Activated CD8-positive, alpha-beta memory T cell treated with anti-CD3 and anti-CD28 coated beads for 4 hours (primary cell): ENCODE data around the gene GFRA1.

Experiments
- DNase-seq, 2 donors: peaks; one replicate each; pipeline ENCODE4 v3.0.0-alpha.2; 2020; ENCODE audit warnings: low read depth in 2 of 2

GFRA1 gene

DNA sequence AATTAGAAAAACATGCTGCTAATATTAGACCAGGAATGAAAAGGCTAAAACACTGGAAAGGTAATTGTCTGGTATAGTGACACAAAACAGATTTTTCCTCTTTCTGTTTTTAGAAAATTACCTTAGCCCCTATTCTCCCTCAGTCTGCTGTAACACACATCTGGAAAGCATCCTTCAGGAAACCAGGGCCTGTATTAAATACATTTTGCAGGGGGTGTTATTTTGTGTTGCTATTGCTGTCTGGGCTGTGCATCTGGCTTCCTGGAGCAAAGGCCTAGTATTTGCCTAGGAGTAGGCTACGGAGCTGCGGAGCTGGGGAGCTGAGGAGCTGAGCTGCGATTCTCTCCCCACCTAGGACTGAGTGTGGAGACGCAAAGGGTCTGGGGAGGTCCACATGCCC lies 169.3 kb downstream of the GFRA1 start:
- no peak for DNase-seq

DNA sequence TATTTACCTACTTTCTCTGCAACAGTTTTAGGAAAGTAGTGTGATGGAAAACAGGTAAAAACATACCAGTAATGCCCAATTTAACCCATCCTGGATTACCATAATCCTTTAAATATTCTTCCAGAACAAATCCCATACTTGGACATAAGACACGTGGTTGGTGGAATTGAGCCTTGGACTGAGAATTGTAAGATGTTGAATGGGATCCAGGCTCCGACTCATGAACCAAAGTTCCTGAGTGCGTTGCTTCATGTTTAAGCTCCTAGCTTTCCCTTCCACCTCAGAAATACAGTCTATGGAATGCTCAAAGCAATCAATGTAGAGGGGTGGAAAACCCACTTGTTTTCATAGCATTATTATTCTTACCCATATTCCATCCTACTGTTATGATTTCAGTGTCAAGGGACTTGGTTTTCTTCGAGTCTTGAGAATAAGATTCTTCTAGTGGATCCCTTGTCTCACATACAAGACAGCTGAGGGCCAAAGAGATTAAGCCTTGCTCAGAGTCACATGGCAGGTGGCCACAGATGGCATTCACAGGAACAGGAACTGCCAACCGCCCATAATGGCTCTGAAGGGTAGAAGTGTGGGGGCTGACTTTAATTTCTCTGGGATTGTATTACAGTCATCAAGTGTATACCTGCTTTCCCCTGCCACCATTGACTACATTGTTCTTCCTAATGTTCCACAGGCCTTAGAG lies 171.2 kb downstream of the GFRA1 start:
- no peak for DNase-seq

DNA sequence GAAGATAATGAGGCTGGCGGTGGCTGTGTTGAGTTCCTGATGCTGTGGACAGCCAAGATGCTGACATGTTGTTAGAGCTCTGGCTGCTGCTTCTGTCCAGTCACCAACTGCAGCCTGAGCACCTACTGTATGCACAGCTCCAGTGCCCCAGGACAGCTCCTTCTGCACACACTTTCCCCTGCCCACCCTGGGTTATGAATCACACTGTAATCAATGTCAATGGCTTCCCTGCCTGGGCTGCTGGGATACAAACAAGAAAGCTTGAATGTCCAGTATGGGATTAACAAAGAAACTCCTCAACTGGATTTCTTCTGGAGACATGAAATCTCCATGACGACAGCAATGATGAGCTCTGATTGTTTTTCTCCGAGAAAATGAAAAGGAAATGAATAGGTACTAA lies 172.0 kb downstream of the GFRA1 start:
- DNase-seq, result no peak

DNA sequence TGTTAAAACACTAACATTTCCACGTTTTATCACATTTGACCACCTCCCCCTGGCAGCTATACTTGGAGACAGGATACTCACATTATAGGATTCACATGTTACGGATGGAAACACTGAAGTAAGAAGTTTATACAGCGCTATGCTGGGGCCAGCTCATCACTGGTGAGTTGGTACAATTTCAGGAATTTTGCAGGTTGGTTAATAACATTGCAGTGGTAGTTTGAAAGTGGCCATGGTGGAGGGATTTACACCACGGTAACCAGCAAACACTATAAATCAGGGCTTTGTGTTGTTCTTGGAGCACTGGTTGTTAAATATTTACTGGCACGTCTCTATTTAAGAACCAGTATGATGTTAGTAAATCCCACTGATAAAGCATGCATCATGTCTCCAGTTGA lies 174.0 kb downstream of the GFRA1 start:
- DNase-seq, result no peak

DNA sequence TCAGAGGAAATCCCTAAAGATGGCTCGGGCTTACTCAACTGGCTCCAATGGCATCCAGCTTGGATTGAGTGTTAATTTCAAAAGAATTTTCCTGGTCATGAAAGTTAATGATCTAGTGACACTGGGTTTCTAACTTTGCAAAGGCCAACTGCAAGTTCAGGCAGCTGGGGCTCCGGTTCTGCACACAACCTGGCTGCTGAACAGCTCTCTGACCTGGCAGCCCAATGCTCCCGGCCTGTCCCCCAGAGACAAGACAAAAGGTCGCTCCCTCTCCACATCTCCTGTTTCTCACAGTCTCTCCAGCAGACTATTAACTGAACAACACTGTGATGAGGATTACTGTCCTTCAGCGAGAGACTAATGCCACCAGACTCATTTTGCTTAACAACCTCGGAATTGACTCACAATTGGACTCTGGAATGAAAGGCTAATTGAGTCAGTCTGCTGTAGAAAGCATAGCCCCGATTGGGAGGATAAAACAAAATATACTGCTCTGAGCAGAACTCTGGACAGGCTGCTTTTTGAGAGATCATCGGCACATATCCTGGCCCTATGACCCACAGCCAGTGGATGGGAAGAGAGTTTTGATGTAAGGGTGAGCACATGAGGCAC lies 174.5 kb downstream of the GFRA1 start:
- DNase-seq, result no peak

DNA sequence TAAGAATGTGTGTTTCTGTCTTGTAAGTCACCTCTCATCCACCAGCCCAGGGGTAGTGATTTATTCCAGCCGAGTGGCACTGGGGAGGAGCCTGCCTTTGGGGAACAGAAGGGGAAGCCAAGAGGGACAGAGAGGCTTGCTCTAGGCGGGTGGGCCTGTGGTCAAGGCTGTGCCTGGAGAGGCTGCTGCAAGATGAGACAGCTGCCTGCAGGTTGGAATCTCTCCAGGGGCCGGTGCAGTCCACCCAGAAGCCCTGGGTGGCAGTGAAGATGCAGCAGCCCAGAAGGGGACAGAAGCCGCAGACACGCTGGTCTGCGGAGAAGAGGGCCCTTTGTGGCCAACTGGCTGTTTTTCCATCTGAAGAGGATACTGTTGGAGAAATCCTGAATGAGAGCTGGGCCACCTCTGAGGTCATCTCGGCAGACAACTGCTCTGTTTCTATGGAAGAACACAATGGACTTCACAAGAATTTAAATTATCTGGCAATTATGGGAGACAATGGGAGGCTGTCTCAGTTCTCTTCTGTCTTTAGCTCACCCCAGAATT lies 175.7 kb downstream of the GFRA1 start:
- DNase-seq, result no peak

DNA sequence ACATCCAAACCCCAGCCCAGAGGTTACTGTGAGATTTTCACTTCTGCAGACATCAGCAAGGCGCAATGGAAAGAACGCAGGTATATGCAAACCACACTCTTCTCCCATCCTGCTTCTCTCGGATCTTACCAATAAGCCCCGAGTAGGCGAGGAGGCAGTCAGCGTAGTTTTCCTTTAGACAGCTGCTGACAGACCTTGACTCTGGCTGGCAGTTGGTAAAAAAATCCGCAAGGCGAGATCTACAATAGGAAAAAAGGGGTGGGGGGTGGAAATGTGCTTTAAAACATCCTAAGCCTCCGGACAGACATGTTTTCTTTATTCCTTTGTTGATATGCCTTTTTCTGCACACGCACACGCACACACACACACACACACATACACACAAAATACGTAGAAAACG lies 176.5 kb downstream of the GFRA1 start:
- DNase-seq, result no peak

DNA sequence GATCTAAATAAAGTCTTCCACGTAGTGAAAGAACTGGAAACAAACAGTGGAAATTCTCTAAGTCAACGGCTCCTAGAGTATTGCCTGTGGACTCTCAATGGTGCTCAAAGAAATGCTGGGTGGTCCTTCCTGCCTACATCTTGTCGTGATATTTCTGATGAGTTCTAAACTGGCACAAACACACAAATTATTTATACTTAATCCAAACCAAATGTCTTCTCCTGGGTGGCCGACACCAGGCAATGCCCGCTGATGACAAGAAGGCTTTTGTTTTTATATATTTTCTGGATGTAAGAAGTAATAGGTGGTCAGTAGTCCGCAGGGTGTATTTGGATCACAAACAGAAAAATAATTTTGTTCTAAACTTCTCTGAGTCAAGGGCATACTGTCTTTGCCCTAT lies 178.7 kb downstream of the GFRA1 start:
- no peak for DNase-seq

DNA sequence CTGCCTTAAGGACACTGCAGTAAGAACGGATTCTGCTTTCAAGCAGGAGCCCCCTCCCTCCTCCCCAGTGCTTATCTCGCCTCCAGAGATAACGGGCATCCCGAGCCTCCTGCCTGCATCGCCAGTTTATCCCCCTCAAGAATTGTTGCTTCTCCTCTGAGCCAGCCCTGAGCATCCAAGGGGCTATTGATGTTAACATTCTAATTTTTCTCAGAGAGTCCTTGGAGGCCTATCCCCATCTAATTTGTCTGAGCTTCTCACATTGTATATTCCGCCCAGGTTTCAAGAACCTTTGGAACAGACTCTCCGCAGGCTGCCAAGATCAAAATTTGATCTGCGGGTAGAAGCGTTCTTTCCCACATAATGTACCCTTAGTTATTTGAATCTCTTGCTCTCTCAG lies 180.0 kb downstream of the GFRA1 start:
- DNase-seq, result no peak

DNA sequence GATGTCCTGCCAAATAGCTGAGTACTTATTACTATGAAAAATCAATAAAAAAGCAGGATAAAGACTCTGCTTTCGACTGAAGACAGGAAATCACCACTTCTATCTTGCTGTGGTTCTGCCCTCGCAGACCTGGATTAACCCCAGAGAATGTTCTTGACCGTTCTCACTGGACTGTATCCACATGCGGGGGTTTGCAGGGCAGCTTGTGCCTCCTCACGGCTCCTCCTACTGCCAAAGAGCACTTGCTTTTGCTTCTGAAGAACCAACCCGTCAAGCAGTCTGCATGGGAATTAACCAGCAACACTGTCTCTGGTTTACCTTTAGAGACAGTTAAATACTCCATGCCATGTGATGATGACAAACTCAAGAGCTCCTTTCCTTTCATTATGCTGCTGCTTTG lies 184.0 kb downstream of the GFRA1 start:
- no peak for DNase-seq

DNA sequence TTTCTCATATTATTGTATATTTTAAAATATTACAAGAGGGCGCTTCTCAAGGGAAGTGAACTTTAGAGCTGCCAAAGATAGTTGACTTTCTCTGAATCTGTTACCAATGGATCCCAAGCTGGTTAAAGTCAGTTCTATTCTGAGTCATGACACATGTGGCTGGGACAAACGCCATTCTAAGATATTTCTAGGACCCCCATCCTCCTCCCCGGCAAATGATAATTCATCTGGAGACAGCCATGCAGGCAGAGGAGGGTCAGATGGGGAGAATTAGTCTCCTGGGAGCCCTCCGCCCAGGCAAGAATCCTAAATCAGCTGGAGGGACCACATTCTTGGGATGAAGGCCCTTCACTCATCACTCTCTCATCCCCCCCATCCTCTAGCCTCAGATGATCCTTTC lies 187.7 kb downstream of the GFRA1 start:
- DNase-seq, result no peak

DNA sequence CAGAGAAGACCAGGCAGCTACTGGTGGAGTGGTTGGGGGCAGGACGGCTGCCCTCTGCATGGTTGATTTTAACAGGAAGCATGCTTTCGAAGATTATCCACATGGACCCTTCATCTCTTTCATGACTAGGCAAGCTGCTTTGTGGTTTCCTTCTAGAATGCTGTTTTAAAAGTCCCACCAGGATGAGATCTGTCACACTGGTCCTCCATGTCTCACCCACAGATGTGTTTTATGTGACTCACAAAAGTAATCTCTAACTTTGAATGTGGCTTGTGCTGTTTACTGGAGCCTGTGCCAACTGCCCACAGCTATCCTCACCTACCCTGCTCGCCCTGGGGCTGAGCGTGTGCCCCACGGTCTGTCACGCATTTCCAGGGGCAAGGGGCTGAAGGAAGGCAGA lies 188.8 kb downstream of the GFRA1 start:
- DNase-seq, result no peak

DNA sequence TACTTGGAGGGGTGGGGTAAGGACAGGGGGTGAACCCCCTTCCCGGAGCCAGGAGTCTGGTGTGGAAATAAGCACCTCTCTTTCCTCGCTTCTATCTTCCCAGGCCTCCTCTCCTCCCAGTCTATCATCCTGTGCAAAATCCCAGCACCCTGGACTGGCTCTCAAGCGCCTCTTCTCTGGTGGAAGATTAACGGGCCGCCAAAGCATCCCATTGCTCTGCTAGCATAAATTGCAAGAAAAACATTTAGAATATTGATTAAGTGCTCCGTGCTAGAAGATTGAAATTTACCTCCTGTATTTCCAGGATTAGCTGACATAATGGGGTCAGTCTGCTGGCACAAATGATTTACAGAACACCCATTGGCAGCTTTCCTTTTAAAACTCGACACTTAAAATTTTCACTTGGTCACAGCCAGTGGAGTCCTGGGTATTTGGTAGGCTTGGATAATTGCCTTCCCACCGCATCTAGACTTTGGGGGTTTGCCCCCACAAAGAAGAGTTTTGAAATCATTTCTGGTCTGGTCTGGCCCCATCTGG lies 189.7 kb downstream of the GFRA1 start:
- no peak for DNase-seq

DNA sequence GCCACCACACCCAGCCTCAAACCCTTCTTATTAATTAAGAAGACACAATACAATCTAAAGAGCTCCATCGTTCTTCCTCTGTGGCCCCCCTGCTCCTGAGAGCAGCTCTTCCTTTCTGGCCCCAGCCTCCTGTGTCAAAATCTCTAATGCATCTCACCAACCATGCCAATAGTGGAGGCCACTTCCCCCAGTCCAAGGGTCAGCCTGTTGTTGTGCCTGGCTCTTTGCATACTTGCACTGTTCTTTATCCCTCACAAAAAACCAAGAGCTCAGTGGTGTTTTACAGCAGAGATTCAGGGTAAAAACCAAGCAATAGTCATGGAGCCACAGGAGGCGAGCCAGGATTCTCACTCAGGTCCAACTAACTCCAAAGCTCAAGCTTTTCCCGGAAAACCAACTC lies 190.2 kb downstream of the GFRA1 start:
- no peak for DNase-seq

DNA sequence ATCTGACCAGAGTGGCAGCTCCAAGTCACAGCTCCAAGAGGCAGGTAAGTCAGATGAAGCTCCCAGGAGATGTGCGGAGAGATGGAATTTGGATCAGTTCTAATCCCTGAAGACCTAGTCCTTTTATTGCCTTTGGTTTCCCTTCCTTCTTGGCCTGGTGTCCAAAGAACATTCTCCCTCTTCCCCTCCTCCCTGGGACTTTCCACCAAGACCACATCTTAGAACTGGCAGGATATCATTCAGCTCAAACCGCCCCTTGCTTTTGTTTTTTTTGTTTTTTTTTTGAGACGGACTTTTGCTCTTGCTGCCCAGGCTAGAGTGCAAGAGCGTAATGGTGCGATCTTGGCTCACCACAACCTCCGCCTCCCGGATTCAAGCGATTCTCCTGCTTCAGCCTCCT lies 190.8 kb downstream of the GFRA1 start:
- DNase-seq, result no peak

DNA sequence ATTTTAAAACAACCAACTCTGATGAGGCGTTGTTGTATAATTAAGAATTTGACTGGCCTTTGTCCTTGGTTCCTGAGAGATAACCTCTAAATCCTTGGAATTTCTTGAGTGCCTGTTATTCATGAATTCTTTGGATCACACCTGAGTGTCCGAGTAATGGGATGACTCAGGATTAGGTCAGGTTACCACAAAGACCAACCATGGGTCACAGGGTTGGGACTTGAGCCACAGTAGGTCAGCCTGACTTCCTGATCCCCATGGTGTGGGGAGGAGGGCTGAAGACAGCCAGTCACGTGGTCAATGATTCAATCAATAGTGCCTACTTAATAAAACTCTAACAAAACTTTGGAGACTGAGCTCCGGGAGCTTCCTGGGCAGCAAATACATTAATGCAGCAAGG lies 192.5 kb downstream of the GFRA1 start:
- DNase-seq, result no peak

DNA sequence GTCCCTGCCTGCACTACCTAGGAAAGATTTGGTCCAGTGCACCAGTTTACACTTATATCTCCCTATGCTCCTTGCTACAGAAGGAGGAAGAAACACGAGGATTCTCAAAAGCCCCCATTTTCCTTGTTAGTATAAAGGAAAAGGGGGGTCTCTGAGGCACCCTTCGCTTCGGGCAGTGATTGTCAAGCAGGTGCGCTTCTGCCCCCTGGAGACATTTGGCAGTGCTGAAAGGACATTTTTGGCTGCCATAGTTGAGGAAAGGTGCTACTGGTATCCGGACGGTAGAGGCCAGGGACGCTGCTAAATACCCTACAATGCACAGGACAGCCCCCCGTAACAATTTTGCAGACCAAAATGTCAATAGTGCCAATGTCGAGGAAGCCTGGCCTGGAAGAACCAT lies 193.7 kb downstream of the GFRA1 start:
- DNase-seq, result no peak

DNA sequence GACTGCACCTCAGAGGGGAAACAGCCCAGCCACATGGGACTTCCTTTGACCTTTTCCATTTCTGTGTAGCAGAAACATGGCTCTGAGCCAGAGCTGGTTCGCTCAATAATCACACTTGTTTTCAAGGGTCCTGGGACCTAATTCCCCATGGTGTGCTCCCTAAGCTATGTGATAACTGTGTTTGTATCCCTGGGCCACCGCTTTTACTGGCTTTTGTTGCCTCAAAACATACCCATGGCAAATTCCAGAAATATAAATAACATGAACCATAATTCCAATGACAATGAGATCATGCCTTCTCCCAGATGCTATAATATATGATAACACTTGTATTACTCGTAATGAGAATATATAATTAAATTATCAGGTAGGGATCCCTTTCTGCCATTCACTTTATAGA lies 196.4 kb downstream of the GFRA1 start:
- no peak for DNase-seq

DNA sequence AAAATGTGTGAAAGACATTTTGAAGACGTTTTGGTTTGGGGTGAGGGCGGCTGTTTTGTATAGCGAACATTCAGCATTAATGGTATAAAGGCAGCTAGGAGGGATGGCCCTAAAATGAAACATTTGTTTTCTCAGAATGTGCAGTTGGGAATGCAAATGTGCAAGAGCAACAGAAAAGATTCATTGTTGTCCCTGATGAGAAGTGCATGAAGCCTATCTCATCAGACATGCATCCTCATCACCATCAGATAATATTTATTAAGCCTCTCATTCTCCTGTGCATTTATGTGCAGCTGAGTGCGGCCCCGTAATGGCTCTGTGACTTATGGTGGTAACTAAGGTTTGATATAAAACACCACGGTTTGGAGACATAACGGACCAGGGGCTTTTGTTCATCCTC lies 199.5 kb downstream of the GFRA1 start:
- DNase-seq, result no peak

DNA sequence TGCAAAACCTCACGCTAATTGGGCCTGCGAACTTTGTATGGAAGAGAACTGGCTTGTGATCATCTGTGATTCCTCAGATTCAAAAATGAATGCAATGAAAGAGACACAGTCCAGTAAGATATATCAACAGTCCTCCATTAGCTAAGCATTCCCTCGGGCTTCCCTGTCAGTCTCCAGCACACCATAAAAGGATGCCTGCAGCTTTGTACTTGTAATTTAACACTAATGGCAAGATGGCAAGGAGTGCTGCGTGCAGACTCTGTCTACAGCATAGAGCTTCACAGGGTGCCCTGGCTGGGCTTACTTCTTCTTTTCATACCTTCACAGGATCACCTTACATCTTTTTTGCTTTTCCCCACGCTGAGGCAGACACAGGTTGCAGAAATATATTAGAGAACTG lies 200.0 kb downstream of the GFRA1 start:
- DNase-seq, result no peak

DNA sequence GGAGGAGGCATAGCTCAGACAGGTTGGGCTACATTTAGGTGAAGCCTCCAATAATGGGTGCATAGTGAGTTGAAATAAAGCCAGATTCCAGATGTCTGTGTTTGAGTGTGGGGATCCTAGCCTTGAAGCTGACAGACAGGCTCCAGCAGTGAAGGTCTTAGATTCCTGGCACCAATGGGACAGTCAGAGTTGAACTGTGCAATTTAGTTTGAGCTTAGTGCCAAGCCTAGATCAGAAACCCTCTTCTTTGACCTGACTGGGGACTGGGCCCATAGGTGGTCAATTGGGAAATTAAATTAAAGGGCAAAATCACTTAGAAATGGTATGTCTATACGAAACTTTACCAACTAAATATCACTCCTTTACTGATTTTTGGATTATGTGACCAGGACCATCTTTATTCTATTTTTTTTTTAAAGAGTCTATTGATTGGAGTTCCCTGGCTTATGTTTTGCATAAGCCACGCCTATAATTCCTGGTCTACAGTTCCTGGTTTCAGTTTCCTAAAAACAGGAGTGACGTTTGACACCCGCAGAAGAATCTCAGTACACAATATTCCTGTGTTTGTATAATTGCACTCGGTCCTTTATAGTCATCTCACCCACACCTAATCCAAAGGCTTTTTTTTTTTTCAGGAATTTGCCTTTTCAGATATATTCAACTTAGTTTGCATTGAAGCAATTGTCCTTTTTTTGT lies 201.4 kb downstream of the GFRA1 start:
- no peak for DNase-seq

DNA sequence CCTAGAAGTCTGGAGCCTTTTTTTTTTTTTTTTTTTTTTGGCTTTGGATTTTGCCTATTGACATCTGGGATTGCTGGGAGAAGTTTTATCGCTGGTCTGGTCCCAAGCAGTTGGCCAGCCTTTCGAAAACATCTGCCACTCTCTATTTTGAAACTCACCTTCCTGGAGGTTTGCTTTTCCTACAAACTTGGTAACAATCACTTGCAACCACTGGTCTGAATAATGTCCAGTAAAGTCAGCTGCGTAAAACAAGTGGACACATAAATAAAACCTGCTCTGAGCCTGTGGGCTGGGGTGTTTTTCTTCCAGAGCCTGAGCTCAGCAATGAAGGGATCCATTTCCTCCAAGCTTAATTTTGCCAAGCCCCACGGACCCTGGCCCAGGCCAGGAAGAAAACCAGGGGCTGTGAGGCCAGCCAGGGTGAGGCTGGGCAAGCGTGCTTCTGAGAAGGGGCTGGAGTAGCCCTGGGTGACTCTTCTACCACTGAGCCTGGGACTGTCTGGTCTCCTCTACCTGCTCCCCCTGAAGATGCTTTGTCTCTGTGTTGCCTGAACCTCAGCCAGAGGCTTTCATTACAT lies 202.2 kb downstream of the GFRA1 start:
- no peak for DNase-seq

DNA sequence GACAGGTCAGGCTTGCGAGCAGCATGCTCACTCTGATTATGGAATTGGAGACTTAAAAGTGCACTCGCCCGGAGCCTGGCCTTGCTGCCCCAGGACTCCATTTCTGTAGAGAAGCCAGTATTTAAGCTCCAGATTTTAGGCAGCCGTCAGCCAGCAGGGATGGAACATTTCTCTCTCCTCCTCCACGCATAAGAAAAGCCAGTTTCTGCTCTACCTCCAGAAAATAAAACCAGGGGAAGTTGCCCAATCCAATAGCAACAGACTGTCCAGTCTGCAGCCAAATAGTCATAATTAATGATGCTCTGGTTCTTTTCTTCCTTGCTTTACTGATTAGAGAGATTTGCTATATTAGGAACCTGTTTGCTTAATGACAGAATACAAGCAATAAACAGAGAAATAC lies 203.2 kb downstream of the GFRA1 start:
- DNase-seq, result no peak
